Midbrain (tissue), 1 donor: ENCODE data around the gene SMIM28.
"Not testable (repeated sequence)": the region's sequence is repeated elsewhere in the genome, so short reads cannot be mapped to it uniquely, and the experiment has no call there.

Source experiments
- DNase-seq: peaks from one replicate; lab custom pipeline; 2025; lab: John Stamatoyannopoulos, UW

Gene SMIM28

GRCh38 chr6:138405816-138406413 is 28.2 kb downstream of the SMIM28 start:
- DNase-seq, result no peak

- DNase-seq, result no peak
These were observed 28.7 kb downstream of the SMIM28 start for GRCh38 chr6:138406443-138406842.

GRCh38 chr6:138410048-138410735 is 32.5 kb downstream of the SMIM28 start:
- DNase-seq, result no peak

GRCh38 chr6:138410972-138411880 is 33.5 kb downstream of the SMIM28 start:
- no peak for DNase-seq

GRCh38 chr6:138415125-138415524 is 37.4 kb downstream of the SMIM28 start:
- no peak for DNase-seq

- DNase-seq, result no peak
These were observed 38.5 kb downstream of the SMIM28 start for GRCh38 chr6:138416206-138416605.

GRCh38 chr6:138417493-138418117 is 39.9 kb downstream of the SMIM28 start:
- no peak for DNase-seq

GRCh38 chr6:138418118-138418742 is 40.5 kb downstream of the SMIM28 start:
- DNase-seq, result no peak

GRCh38 chr6:138419766-138420165 is 42.1 kb downstream of the SMIM28 start:
- no peak for DNase-seq

- no peak for DNase-seq
These were observed 42.7 kb downstream of the SMIM28 start for GRCh38 chr6:138420356-138420755.

GRCh38 chr6:138421089-138421488 is 43.4 kb downstream of the SMIM28 start:
- no peak for DNase-seq

GRCh38 chr6:138421608-138422007 is 43.9 kb downstream of the SMIM28 start:
- DNase-seq, result no peak

- DNase-seq, result no peak
These were observed 45.2 kb downstream of the SMIM28 start for GRCh38 chr6:138422861-138423260.

- DNase-seq, result no peak
These were observed 46.5 kb downstream of the SMIM28 start for GRCh38 chr6:138424004-138424904.

- DNase-seq, result not testable (repeated sequence)
These were observed 47.6 kb downstream of the SMIM28 start for GRCh38 chr6:138425256-138425655.

- DNase-seq, result no peak
These were observed 48.9 kb downstream of the SMIM28 start for GRCh38 chr6:138426500-138427123.

GRCh38 chr6:138427701-138428100 is 50.0 kb downstream of the SMIM28 start:
- DNase-seq, result no peak

- peak; percentile 69 for DNase-seq
These were observed 51.4 kb downstream of the SMIM28 start for GRCh38 chr6:138428944-138429598.

- DNase-seq, result no peak
These were observed 52.1 kb downstream of the SMIM28 start for GRCh38 chr6:138429761-138430160.
